B cell (primary cell): ENCODE results near the gene REEP2.

Source experiments
- CTCF ChIP-seq: fragments of 200-600 bp; IDR thresholded peaks from one replicate; pipeline ENCODE4 v1.8.0; 2022; ENCODE audit warnings: antibody characterized with exemption, mild to moderate bottlenecking
- EZH2 ChIP-seq: IDR thresholded peaks from 2 replicates; pipeline ENCODE4 v1.6.1; 2012; ENCODE audit warnings: borderline replicate concordance, low read depth, mild to moderate bottlenecking, moderate library complexity, low read length; ENCODE audit not compliant: insufficient read depth, poor library complexity, severe bottlenecking

GRCh38 chr5:138465261-138466124 is 26.6 kb downstream of the REEP2 start, which contains the start of gene EGR1:
- TF ChIP-seq CTCF (peak; percentile 43), EZH2 (no peak)
